ENCODE measurements around the gene SUGP1.
A peak's percentile ranks its signal among the peaks of the same experiment; 100 is the strongest.

The SUGP1 gene

DNA sequence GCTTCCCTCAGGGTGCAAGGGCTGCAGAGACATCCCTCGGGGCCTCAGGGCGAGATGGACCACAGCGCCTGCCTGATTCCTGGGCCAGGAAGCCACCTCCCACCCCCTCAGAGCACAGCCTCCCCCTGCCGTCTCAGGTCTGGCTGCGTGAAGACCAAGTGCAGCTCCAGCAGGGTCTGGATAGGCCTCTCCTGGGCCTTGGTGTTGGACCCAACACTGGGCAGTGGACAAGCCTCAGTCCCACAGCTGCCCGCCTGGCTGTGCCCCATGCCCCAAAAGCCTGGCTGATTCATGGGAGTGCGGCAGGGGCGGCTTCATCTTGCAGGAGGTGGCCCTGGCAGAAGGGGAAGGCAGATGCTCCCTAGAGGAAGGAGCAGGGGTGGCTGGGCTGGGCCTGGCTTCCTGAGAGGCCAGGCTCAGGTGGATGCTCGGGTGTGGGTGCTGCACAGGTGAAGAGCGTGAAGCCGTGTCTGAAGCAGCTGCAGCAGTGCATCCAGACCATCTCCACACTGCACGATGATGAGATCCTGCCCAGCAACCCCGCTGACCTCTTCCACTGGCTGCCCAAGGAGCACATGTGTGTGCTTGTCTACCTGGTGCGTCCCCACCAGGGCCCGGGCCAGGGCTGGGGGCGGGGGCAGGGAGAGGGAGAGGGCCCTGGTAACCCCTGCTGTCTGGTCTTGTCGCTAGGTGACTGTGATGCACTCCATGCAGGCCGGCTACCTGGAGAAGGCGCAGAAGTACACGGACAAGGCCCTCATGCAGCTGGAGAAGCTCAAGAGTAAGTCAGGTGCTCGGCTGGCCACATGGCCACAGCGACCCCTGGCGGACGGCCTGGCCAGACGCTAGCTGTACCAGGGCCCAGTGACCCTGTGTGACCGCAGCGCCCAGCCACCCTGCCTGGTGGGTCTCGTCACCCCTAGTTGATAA is 22.0 kb upstream of the SUGP1 start:
- peak; percentile 93 for TF ChIP-seq CTCF (IDR thresholded peaks at IDR 0.05; ENCODE audit: low read depth, low read length)
- peak; percentile 66 to 70 for DNase-seq (ENCODE audit: low read depth in 2 of 2)
- H3K4me3 ChIP-seq (replicated peaks in 1 of 2; ENCODE audit: low read depth in 2 of 2, low read length in 2 of 2), result no peak overlapping the region

GRCh38 chr19:19341026-19341425 is 20.7 kb upstream of the SUGP1 start:
- no peak for DNase-seq (ENCODE audit: low read depth in 2 of 2)
- H3K4me3 ChIP-seq (replicated peaks in 1 of 2; ENCODE audit: low read depth in 2 of 2, low read length in 2 of 2), result no peak overlapping the region
- TF ChIP-seq CTCF (IDR thresholded peaks at IDR 0.05; ENCODE audit: low read depth, low read length), result no peak

DNA sequence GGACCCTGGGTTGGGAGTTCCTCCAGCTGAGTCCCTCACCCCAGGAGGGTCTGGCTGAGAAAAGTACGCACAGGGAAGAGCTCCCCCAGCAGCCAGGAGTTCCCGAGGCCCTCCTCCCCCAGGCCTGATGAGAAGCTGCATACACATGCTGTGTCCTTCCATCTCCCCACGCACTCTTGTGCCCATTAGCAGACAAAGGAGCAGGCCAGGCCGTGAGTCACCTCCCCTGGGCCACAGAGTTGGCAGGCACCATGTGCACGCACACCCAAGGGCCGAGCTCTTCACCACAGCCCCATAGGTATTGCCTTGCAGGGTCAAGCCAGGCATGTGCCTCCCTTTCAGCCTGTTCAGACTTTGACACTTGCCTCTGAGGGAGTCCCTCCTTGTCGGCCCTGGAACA is 17.8 kb upstream of the SUGP1 start:
- no peak for TF ChIP-seq CTCF (IDR thresholded peaks at IDR 0.05; ENCODE audit: low read depth, low read length)
- H3K4me3 ChIP-seq (replicated peaks in 1 of 2; ENCODE audit: low read depth in 2 of 2, low read length in 2 of 2), result no peak overlapping the region
- peak; percentile 33 to 83 for DNase-seq (ENCODE audit: low read depth in 2 of 2)

DNA sequence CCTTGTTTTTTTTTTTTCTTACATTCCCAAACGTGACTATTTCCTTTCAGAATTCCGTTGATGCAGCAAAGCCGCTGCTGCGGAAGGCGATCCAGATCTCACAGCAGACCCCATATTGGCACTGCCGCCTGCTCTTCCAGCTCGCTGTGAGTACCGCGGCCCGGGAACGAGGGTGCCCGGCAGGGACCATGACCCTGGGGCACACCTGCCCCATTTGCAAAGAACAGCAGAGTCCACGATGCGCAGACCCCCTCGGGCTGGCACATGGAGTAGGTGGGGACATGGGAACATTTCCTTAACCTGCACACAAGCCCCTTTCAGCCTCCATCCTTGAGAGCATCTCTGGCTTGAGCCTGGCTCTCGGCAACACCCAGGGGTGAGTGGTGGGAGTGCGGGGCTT is 16.8 kb upstream of the SUGP1 start:
- DNase-seq (ENCODE audit: low read depth in 2 of 2), result no peak
- H3K4me3 ChIP-seq (replicated peaks in 1 of 2; ENCODE audit: low read depth in 2 of 2, low read length in 2 of 2), result no peak overlapping the region
- TF ChIP-seq CTCF (IDR thresholded peaks at IDR 0.05; ENCODE audit: low read depth, low read length), result no peak

DNA sequence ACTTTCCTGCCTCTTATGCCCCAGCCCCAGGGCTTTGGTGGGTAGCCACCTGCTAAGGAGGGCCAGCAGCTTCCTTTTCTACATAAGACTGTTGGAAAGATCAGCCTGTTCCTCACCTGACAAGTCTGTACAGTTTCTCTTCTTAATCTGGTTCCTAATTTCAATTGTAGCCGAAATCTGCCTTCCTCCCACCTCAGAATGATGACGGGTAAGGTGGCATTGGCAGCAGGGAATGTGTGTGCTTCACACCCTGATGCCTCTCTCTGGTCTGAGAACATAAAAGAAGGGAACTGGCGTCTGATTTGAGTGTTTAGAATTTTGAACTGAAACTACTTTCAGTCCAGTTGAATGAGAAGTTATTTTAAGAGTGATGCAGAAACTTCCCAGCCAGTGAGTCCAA is 16.3 kb upstream of the SUGP1 start:
- no peak overlapping the region for H3K4me3 ChIP-seq (replicated peaks in 1 of 2; ENCODE audit: low read depth in 2 of 2, low read length in 2 of 2)
- no peak for TF ChIP-seq CTCF (IDR thresholded peaks at IDR 0.05; ENCODE audit: low read depth, low read length)
- no peak for DNase-seq (ENCODE audit: low read depth in 2 of 2)

GRCh38 chr19:19335408-19336158 is 15.3 kb upstream of the SUGP1 start:
- TF ChIP-seq CTCF (IDR thresholded peaks at IDR 0.05; ENCODE audit: low read depth, low read length), result no peak
- DNase-seq (ENCODE audit: low read depth in 2 of 2), result no peak
- no peak overlapping the region for H3K4me3 ChIP-seq (replicated peaks in 1 of 2; ENCODE audit: low read depth in 2 of 2, low read length in 2 of 2)
